Measurements from ENCODE around the gene MAVS.

- TF ChIP-seq ZFP3 (CRISPR knock-in tag; IDR thresholded peaks at IDR 0.05) (no peak), TOX (CRISPR knock-in tag; IDR thresholded peaks at IDR 0.05; ENCODE audit: borderline replicate concordance) (no peak), PPARA (CRISPR knock-in tag; IDR thresholded peaks at IDR 0.05; ENCODE audit: borderline replicate concordance) (no peak), CREB5 (CRISPR knock-in tag; IDR thresholded peaks at IDR 0.05; ENCODE audit: low read depth) (no peak), PATZ1 (CRISPR knock-in tag; IDR thresholded peaks at IDR 0.05; ENCODE audit: borderline replicate concordance) (no peak), ARNTL (CRISPR knock-in tag; IDR thresholded peaks at IDR 0.05; ENCODE audit: borderline replicate concordance, low read depth) (no peak), ISL1 (CRISPR knock-in tag; IDR thresholded peaks at IDR 0.05) (no peak), ESRRG (CRISPR knock-in tag; IDR thresholded peaks at IDR 0.05) (no peak), BACH2 (CRISPR knock-in tag; IDR thresholded peaks at IDR 0.05; ENCODE audit: borderline replicate concordance) (no peak), ZNF70 (CRISPR knock-in tag; IDR thresholded peaks at IDR 0.05) (no peak), ZNF8 (CRISPR knock-in tag; IDR thresholded peaks at IDR 0.05) (no peak), ZNF565 (CRISPR knock-in tag; conservative IDR thresholded peaks at IDR 0.05; ENCODE audit: low read depth) (no peak), RARB (CRISPR knock-in tag; IDR thresholded peaks at IDR 0.05) (no peak), GLIS3 (CRISPR knock-in tag; IDR thresholded peaks at IDR 0.05) (no peak)
Observed at GRCh38 chr20:3925113-3925695, 78.6 kb downstream of the MAVS start.
